Measurements from ENCODE around the gene CCL2. TPM values are rescaled to one million over a fixed set of nuclear protein-coding genes. Genes with fewer than 3 reads are reported as not detected.

Gene CCL2
- polyA plus RNA-seq, 3 donors = 1.4 to 44.9 (median 17.7) TPM

DNA sequence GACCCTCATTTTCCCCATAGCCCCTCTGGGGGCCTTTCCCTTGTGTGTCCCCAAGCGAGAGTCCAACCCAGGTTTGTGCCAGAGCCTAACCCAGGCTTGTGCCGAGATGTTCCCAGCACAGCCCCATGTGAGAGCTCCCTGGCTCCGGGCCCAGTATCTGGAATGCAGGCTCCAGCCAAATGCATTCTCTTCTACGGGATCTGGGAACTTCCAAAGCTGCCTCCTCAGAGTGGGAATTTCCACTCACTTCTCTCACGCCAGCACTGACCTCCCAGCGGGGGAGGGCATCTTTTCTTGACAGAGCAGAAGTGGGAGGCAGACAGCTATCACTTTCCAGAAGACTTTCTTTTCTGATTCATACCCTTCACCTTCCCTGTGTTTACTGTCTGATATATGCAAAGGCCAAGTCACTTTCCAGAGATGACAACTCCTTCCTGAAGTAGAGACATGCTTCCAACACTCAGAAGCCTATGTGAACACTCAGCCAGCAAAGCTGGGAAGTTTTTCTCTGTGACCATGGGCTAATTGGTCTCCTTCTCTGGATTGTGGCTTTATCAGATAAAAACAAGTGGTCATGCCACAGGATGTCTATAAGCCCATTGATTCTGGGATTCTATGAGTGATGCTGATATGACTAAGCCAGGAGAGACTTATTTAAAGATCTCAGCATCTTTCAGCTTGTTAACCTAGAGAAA lies 2.5 kb upstream of the CCL2 start:
- peaks cover 0 to 11% (median 3%) of the 10 kb centered on the region in 3 donors for H3K27me3 Mint-ChIP-seq (ENCODE audit: low read depth in 3 of 3)

DNA sequence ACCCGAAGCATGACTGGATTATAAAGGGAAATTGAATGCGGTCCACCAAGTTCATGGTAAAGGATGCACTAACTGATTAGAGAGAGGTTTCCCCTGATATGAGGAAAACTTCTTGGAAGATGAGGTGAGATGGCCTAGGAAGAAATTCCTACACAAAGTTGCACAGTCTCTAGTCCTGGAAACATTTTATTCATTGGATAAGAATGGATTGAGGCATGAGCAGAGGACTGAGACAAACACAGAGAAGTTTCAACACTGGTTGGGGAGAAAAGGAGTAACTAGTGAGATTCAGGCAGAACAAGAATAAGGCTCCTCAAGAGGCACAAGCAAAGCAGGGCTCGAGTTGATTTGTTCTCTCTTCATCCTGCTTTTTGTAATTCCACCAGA lies 2.0 kb upstream of the CCL2 start:
- H3K27ac ChIP-seq (ENCODE audit: low read depth in 1 of 2, low read length in 2 of 2) = no peak overlapping the region
- Mint-ChIP-seq H3K27me3 (ENCODE audit: low read depth in 3 of 3) (peaks cover 0 to 7% (median 3%) of the 10 kb centered on the region in 3 donors), H3K4me3 (no peak overlapping the region), H3K9me3 (peaks cover 0 to 2% (median 0%) of the 10 kb centered on the region in 7 donors), H3K4me1 (peaks cover 51% of the 10 kb centered on the region), H3K36me3 (peaks cover 3 to 13% of the 10 kb centered on the region in 2 donors), H3K27ac (peak overlapping the region in 2 of 7 donors; percentile 43 to 81)
- H2AFZ ChIP-seq (ENCODE audit: insufficient read depth, low read depth, low read length, poor library complexity, severe bottlenecking) = no peak overlapping the region
- no peak for DNase-seq
- no peaks in the 10 kb centered on the region for H3K9me3 ChIP-seq (replicated peaks in 1 of 2; ENCODE audit: control insufficient read depth in 1 of 2, insufficient read depth in 1 of 2, low read length in 2 of 2)
- intact Hi-C loops (cut with micrococcal nuclease) = loop anchor here (2.0 to 10.0 kb wide), 2 partner anchors 54 to 62 kb away; partner anchors contain the start of gene CCL8 (in 1 of the 2)
- no peaks in the 10 kb centered on the region for H3K27me3 ChIP-seq (ENCODE audit: control insufficient read depth in 2 of 2, insufficient read depth in 2 of 2, low read length in 2 of 2)
- no peak overlapping the region for H3K4me3 ChIP-seq (replicated peaks in 1 of 3; ENCODE audit: low read depth in 2 of 3, low read length in 3 of 3)
- no peaks in the 10 kb centered on the region for H3K36me3 ChIP-seq (replicated peaks in 1 of 2; ENCODE audit: control insufficient read depth in 1 of 2, insufficient read depth in 2 of 2, low read length in 2 of 2)
- H3K9ac ChIP-seq (ENCODE audit: insufficient read depth, low read length, poor library complexity, severe bottlenecking) = no peak overlapping the region
- no peak overlapping the region for H3K4me2 ChIP-seq (replicated peaks; ENCODE audit: extremely low read depth, low read length, poor library complexity, severe bottlenecking)
- WGBS (ENCODE audit: insufficient coverage) = 90% methylated on average over 3 of the region's 3 CpGs
- H3K79me2 ChIP-seq (ENCODE audit: insufficient read depth, low read length) = no peaks in the 10 kb centered on the region
- no peaks in the 10 kb centered on the region for H4K20me1 ChIP-seq (ENCODE audit: insufficient read depth, low read length)
- peaks cover 62 to 65% of the 10 kb centered on the region in 2 donors for H3K4me1 ChIP-seq (ENCODE audit: control insufficient read depth in 1 of 2, insufficient read depth in 2 of 2, low read length in 2 of 2)
- TF ChIP-seq, protein P1, sequence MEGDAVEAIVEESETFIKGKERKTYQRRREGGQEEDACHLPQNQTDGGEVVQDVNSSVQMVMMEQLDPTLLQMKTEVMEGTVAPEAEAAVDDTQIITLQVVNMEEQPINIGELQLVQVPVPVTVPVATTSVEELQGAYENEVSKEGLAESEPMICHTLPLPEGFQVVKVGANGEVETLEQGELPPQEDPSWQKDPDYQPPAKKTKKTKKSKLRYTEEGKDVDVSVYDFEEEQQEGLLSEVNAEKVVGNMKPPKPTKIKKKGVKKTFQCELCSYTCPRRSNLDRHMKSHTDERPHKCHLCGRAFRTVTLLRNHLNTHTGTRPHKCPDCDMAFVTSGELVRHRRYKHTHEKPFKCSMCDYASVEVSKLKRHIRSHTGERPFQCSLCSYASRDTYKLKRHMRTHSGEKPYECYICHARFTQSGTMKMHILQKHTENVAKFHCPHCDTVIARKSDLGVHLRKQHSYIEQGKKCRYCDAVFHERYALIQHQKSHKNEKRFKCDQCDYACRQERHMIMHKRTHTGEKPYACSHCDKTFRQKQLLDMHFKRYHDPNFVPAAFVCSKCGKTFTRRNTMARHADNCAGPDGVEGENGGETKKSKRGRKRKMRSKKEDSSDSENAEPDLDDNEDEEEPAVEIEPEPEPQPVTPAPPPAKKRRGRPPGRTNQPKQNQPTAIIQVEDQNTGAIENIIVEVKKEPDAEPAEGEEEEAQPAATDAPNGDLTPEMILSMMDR (IDR thresholded peaks at IDR 0.05) = no peak

More for the DNA sequence above, 2.5 kb upstream of the CCL2 start:
- Histone ChIP-seq H3K36me3 (replicated peaks in 1 of 2; ENCODE audit: control insufficient read depth in 1 of 2, insufficient read depth in 2 of 2, low read length in 2 of 2) (no peaks in the 10 kb centered on the region), H4K20me1 (ENCODE audit: insufficient read depth, low read length) (no peaks in the 10 kb centered on the region), H3K4me3 (replicated peaks in 1 of 3; ENCODE audit: low read depth in 2 of 3, low read length in 3 of 3) (peak overlapping the region in 1 of 3 experiments; percentile 14), H3K4me1 (ENCODE audit: control insufficient read depth in 1 of 2, insufficient read depth in 2 of 2, low read length in 2 of 2) (peaks cover 68 to 71% of the 10 kb centered on the region in 2 donors), H3K4me2 (replicated peaks; ENCODE audit: extremely low read depth, low read length, poor library complexity, severe bottlenecking) (peak overlapping the region; percentile 4), H3K9me3 (replicated peaks in 1 of 2; ENCODE audit: control insufficient read depth in 1 of 2, insufficient read depth in 1 of 2, low read length in 2 of 2) (no peaks in the 10 kb centered on the region), H3K79me2 (ENCODE audit: insufficient read depth, low read length) (no peaks in the 10 kb centered on the region), H2AFZ (ENCODE audit: insufficient read depth, low read depth, low read length, poor library complexity, severe bottlenecking) (no peak overlapping the region), H3K9ac (ENCODE audit: insufficient read depth, low read length, poor library complexity, severe bottlenecking) (no peak overlapping the region), H3K27me3 (ENCODE audit: control insufficient read depth in 2 of 2, insufficient read depth in 2 of 2, low read length in 2 of 2) (no peaks in the 10 kb centered on the region), H3K27ac (ENCODE audit: low read depth in 1 of 2, low read length in 2 of 2) (peak overlapping the region in 1 of 2 donors; percentile 1)
- Mint-ChIP-seq H3K9me3 (peaks cover 0 to 7% (median 0%) of the 10 kb centered on the region in 7 donors), H3K4me1 (peaks cover 51% of the 10 kb centered on the region), H3K27ac (peak overlapping the region in 6 of 7 donors; percentile 43 to 87 (median 80)), H3K4me3 (peak overlapping the region in 1 of 2 donors; percentile 51), H3K36me3 (peaks cover 3 to 14% of the 10 kb centered on the region in 2 donors)
- intact Hi-C loops (cut with micrococcal nuclease) = loop anchor here (2.0 to 10.0 kb wide), 2 partner anchors 54 to 62 kb away; partner anchors contain the start of gene CCL8 (in 1 of the 2)
- WGBS (ENCODE audit: insufficient coverage) = 86% methylated on average over 3 of the region's 6 CpGs
- TF ChIP-seq, protein P1 (IDR thresholded peaks at IDR 0.05) = no peak
- peak in 2 of 3 donors; percentile 54 to 93 for DNase-seq

All from CD14-positive monocyte (primary cell).